T47D (cell line): ENCODE measurements around the gene BYSL.

Source experiments
- DNase-seq, 2 experiments: peaks; one replicate each; pipeline versions ENCODE4 v3.0.0 to v3.0.0-alpha.2; 2011 to 2012; ENCODE audit warnings: low read depth in 1 of 2, low spot score in 1 of 2
- JUND ChIP-seq: IDR thresholded peaks from 2 replicates; pipeline ENCODE4 v1.6.1; 2012; ENCODE audit warnings: low read depth
- in situ Hi-C: cut with HindIII; loops from 2 replicates; pipeline ENCODE4 v1.10.0; 2016; ENCODE audit warnings: low sequenced_read_pairs, low pct_unique_long_range_greater_than_20kb

BYSL gene

GRCh38 chr6:41894366-41895299 is 26.7 kb upstream of the BYSL start:
- DNase-seq, result no peak
- in situ Hi-C loops, result no loop called here
- no peak for TF ChIP-seq JUND

- in situ Hi-C loops, result no loop called here
- no peak for TF ChIP-seq JUND
- DNase-seq, result peak; percentile 87 to 90
These were observed 25.7 kb upstream of the BYSL start, which contains the start of gene USP49 for GRCh38 chr6:41895300-41896233. Gene USP49, minus strand, starts transcription at chr6:41895375. Its CDS starts 88,392 bp downstream, at chr6:41806983.

- DNase-seq, result no peak
- no peak for TF ChIP-seq JUND
- in situ Hi-C loops, result no loop called here
These were observed 25.0 kb upstream of the BYSL start for GRCh38 chr6:41896281-41896680.

- TF ChIP-seq JUND, result no peak
- no peak for DNase-seq
- in situ Hi-C loops, result no loop called here
These were observed 20.4 kb upstream of the BYSL start for GRCh38 chr6:41900861-41901260.

GRCh38 chr6:41901882-41902519 is 19.3 kb upstream of the BYSL start:
- DNase-seq, result no peak
- no peak for TF ChIP-seq JUND
- in situ Hi-C loops, result no loop called here

- in situ Hi-C loops, result no loop called here
- no peak for TF ChIP-seq JUND
These were observed 11.6 kb upstream of the BYSL start for GRCh38 chr6:41909727-41910126.

GRCh38 chr6:41914343-41914742 is 7.0 kb upstream of the BYSL start:
- in situ Hi-C loops, result no loop called here
- DNase-seq, result no peak
- no peak for TF ChIP-seq JUND

More at GRCh38 chr6:41909727-41910126, 11.6 kb upstream of the BYSL start:
- DNase-seq, result no peak

GRCh38 chr6:41914869-41915530 is 6.3 kb upstream of the BYSL start:
- TF ChIP-seq JUND, result no peak
- in situ Hi-C loops, result no loop called here
- no peak for DNase-seq

- in situ Hi-C loops, result no loop called here
- DNase-seq, result no peak
- TF ChIP-seq JUND, result no peak
These were observed 3.8 kb upstream of the BYSL start for GRCh38 chr6:41917528-41917927.

GRCh38 chr6:41921712-41921998 is 356 bp downstream of the BYSL start:
- in situ Hi-C loops, result no loop called here
- no peak for TF ChIP-seq JUND
- no peak for DNase-seq

GRCh38 chr6:41922154-41922553 is 855 bp downstream of the BYSL start:
- in situ Hi-C loops, result no loop called here
- DNase-seq, result no peak
- no peak for TF ChIP-seq JUND

GRCh38 chr6:41927253-41927652 is 6.0 kb downstream of the BYSL start:
- DNase-seq, result no peak
- TF ChIP-seq JUND, result no peak
- in situ Hi-C loops, result no loop called here
